Fibroblast of skin of abdomen (primary cell): ENCODE data around the gene CKAP5.
"Not testable (repeated sequence)": the region's sequence is repeated elsewhere in the genome, so short reads cannot be mapped to it uniquely, and the experiment has no call there.

Source experiments
- DNase-seq: peaks from one replicate; pipeline ENCODE4 v3.0.0-alpha.2; 2013

Gene CKAP5

GRCh38 chr11:46725338-46726205 lies 120.5 kb downstream of the CKAP5 start:
- DNase-seq, result no peak

- no peak for DNase-seq
Observed at GRCh38 chr11:46724088-46724487, 122.0 kb downstream of the CKAP5 start.

- no peak for DNase-seq
Observed at GRCh38 chr11:46723359-46723680, 122.8 kb downstream of the CKAP5 start.

GRCh38 chr11:46722566-46723358 lies 123.3 kb downstream of the CKAP5 start:
- no peak for DNase-seq

- DNase-seq, result no peak
Observed at GRCh38 chr11:46721286-46721685, 124.8 kb downstream of the CKAP5 start.

GRCh38 chr11:46719543-46720218 lies 126.4 kb downstream of the CKAP5 start:
- DNase-seq, result no peak

GRCh38 chr11:46719048-46719542 lies 127.0 kb downstream of the CKAP5 start, which contains the start of gene F2:
Gene F2, plus strand, starts transcription at chr11:46719213. Its CDS starts 23 bp downstream, at chr11:46719236.
- DNase-seq, result no peak

DNA sequence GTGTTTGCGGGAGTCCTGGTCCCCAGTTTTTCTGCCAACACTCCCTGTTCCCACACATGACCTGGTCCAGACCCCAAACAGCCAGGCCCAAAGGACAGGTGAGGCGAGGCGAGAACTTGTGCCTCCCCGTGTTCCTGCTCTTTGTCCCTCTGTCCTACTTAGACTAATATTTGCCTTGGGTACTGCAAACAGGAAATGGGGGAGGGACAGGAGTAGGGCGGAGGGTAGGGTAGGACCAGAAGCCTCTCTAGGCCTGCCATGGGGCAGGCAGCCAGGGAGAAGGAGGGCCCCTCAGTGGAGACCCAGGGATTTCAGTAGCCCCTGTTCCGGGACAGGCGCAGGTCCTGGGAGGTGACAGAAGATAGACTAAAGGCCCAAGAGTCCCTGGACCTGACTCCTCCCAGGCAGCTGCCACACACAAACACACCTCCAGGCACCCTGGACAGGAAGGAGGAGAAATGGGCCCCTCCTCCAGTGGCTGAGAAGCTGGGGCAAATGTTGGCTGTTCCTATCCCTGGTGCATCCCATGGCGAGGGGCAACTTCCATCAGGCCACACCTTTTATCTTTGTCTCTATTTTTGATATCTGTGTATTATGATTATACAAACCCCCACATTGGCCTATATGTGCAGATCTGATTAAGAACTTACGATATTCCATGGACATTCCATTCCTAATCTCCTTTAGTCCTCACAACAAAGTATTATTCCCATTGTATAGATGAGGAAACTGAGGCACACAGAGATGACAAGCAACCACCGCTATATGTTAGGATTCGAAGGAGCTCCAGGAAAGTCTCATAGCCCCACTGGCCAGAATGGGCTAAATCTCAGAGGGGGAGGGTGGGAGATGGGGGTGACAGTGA lies 127.7 kb downstream of the CKAP5 start:
- DNase-seq, result no peak

GRCh38 chr11:46717825-46718154 lies 128.3 kb downstream of the CKAP5 start:
- DNase-seq, result not testable (repeated sequence)

DNA sequence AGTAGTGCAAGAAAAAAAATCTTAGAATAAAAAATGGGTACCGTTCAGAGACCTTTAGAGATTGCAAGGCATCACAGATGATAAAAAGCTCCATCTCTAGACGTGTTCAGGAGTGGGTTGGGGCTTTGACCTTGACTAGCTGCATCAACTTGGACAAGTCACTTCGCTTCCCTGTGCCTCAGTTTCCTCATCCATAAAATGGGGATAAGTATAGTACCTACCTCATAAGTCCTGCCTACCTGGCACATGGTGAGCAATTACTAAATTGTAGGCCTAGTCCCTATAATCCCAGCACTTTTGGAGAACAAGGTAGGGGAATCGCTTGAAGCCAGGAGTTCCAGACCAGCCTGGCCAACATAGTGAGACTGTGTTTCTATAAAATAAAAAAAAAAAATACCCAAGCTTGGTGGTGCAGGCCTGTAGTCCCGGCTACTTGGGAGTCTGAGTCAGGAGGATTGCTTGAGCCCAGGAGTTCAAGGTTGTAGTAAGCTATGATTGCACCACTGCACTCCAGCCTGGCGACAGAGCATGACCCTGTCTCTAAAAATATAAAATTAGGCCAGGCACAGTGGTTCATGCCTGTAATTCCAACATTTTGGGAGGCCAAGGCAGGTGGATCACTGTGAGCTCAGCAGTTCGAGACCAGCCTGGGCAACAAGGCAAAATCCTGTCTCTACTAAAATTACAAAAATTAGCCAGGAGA lies 133.1 kb downstream of the CKAP5 start:
- no peak for DNase-seq

DNA sequence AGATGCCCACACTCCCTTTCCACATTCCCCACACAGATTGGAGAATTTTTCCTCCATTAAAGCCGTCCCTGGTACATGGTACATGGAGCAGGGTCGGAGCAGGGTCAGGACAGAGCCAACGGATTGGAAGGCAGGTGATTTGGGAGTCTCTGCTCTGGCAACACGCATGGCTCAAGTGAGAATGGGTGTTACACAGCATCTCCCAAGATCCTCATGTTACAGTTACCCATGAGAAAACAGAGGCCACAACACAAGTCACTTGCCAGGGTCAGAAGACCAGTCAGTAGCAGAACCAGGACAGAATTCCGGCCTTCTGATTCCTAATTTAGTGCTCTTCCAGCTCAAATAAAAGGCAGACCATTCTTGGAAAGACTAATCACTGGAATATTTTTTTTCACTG lies 134.8 kb downstream of the CKAP5 start:
- DNase-seq, result peak; percentile 18

DNA sequence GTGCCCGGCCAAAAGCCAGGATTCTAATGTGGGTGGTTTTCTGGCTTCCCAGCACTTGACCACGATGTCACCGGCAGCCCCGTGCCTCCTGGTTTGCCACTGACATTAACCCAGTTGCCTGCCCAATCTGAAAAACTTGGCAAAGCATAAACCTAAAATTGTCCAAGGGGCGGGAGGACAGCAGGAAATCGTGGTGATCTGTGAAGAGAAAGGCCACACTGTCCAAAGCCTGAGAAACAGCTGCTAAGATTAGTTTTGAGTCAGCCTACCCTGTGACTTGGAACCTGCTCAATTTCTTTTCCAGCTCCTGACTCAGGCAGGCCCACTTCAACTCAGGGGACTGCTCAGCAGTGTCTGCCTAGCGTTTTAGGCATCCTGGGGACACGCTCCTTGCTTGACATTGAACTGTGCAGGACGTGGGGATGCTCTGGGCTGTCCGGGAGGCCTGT lies 135.2 kb downstream of the CKAP5 start:
- DNase-seq, result peak; percentile 88

GRCh38 chr11:46709351-46709750 lies 136.7 kb downstream of the CKAP5 start:
- DNase-seq, result not testable (repeated sequence)

DNA sequence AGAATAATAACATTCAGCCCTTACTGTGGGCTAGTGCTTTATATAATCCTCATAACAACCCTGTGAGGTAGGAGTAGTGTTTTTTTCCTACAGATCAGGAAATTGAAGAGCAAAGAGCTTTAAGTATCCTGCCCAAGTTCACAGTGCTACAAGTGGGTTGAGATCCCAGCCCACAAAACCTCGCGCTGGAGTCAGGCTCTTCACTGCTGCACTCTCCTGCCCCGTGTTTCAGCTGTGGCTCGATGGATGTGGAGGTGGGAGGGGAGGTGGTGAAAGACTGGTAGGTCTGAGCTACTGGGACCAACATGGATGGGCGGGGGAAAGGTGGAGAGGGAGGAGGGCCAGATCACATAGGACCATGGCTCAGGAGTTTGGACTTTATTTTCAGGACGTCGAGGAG lies 139.2 kb downstream of the CKAP5 start:
- no peak for DNase-seq

DNA sequence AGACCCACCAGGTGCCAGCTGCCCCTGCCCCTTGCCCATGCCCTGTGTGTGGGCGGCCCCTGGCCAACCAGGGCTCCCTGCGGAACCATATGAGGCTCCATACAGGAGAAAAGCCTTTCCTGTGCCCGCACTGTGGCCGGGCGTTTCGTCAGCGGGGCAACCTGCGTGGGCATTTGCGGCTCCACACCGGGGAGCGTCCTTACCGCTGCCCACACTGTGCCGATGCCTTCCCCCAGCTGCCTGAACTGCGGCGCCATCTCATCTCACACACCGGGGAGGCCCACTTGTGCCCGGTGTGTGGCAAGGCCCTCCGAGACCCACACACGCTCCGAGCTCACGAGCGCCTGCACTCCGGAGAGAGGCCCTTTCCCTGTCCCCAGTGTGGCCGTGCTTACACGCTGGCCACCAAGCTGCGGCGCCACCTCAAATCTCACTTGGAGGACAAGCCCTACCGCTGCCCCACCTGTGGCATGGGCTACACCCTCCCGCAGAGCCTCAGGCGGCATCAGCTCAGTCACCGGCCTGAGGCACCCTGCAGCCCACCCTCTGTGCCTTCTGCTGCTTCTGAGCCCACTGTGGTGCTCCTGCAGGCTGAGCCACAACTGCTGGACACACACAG lies 140.9 kb downstream of the CKAP5 start:
- DNase-seq, result no peak

- no peak for DNase-seq
Observed at GRCh38 chr11:46701078-46701654, 144.9 kb downstream of the CKAP5 start.

- peak; percentile 98 for DNase-seq
Observed at GRCh38 chr11:46700241-46701077, 145.6 kb downstream of the CKAP5 start, which contains the start of the genes ARHGAP1 and ZNF408. Gene ARHGAP1, minus strand, starts transcription at chr11:46700619. Its CDS starts 4,512 bp downstream, at chr11:46696107. Gene ZNF408, plus strand, starts transcription at chr11:46701031. Its CDS starts 17 bp downstream, at chr11:46701048.

DNA sequence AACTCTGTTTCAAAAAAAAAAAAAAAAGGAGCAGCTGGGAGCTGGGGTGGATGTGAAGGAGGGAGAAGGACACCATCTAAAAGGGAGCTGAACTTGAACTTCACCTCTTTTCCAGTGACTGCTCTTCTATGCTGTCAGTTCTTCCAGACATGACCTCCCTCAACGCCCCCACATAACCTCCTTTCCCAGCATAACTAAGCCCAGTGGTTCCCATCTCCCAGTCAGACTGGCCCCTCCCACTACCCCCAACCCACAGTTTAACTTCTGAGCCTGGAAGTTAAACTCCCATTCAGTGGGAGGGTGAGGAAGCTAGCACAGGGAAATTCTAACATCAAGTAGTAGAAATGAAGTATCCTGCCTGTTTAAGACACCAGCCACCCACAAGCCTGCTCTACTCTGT lies 147.5 kb downstream of the CKAP5 start:
- DNase-seq, result no peak

GRCh38 chr11:46697723-46698122 lies 148.4 kb downstream of the CKAP5 start:
- DNase-seq, result no peak
